ENCODE measurements around the gene ST6GAL2.

The ST6GAL2 gene

DNA sequence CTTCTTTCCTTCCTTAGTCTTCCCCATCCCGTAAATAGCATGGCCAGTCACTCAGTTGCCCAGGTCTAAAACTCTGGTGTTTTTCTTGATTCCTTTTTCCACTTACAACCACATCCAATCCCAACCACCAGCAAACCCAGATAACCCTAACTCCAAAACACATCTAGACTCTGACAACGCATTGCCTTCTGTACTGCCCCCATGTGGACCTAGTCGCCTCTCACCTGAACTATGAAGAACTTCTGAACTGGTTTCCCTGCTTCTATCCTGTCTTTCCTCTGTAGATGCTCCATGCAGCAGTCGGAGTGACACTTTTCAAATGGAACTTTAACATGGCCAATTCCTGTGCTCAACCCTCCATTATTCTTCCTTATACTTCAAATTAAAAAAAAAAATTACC lies 26.5 kb downstream of the ST6GAL2 start:
- DNase-seq, result no peak

DNA sequence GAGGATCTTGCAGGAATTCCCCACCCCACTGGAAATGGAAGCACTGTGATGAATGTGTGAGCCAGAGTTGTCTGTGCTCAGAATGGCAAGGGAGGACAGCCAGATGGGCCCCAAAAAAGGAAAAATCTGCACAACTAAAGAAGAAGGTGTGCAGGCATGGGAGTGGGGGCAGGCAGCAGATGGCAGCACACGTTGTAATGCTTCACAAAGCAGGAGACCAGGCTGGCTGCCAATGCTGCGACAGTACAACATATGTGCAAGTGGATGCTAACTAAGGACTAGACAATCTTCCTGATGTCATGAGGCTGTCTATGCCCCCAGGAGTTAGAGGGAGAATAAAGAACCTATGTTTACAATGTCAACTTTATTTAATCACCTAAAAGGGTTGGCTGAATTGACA lies 27.2 kb downstream of the ST6GAL2 start:
- no peak for DNase-seq

DNA sequence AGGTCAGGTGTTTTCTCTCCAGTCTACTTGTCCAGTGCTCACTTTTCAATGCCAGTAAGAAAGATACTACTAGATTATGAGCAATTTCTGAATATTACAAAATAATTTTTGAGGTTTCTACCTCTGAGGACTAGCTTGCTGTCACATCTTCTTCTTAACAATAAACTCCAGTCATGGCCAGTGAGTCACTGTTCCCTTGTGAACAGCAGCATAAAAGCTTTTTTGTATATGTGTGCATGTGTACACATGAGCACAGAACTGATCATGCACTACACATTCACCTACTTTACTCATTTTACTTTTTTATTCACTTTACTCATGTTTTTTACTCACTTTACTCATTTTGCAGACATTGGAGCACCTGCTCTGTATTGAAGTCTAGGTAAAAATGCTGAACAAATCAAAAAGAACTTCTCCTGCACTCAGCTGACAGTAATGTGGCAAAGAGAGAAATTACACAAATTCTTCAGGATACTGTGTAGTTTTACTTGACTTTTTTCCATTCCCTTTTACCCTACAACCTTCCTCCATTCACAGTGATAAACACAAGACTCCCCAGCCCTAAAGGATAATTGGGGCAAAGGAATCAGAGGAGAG lies 28.0 kb downstream of the ST6GAL2 start:
- DNase-seq, result no peak

DNA sequence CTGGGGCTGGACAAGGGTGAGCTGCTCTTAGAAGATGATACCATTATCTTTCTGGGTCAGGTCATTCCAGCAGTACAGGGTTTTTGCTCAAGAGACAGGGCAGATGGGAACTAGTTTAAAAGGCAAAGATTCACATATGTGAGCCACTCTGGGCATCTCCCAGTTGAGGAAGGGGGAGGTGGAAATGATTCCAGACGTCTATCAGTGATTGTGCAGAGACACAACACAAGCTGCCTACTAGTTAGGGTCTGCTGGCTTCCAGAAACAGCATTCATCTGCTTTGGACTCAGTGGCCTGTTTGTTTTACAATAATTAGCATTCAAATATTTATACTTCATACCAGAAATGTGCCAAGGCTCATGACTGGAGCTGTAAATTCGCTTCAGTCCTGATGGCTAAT lies 32.3 kb downstream of the ST6GAL2 start:
- DNase-seq, result no peak

DNA sequence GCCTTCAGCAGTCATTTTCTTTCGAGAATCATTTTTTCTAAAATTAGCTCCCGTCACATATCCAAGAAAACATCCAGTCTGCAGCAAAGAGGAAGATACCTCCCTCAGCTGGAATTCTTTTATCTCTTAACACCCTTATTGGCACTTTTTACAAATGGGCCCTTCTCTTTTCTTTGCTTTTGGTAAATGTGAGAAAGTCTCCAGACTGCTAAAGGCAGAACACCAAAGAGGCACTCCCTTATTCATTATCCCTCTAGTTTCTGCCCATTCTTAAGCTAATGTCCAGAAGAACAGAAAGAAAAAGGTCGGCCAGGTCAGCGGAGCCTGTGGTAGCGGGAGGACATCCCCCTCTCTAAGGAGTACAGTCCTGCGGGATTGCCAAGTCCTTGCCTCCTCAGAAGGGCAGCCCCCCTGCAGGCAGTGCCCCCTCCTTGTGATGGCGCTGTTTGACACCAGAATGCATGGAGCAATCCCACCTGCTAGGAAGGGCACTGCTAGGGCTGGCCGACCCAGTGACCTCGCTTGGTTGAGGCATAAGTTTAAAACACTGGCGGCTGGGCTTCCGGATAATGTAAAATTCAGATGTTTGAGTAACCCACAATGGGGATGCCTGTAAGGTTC lies 34.0 kb downstream of the ST6GAL2 start:
- DNase-seq, result no peak

DNA sequence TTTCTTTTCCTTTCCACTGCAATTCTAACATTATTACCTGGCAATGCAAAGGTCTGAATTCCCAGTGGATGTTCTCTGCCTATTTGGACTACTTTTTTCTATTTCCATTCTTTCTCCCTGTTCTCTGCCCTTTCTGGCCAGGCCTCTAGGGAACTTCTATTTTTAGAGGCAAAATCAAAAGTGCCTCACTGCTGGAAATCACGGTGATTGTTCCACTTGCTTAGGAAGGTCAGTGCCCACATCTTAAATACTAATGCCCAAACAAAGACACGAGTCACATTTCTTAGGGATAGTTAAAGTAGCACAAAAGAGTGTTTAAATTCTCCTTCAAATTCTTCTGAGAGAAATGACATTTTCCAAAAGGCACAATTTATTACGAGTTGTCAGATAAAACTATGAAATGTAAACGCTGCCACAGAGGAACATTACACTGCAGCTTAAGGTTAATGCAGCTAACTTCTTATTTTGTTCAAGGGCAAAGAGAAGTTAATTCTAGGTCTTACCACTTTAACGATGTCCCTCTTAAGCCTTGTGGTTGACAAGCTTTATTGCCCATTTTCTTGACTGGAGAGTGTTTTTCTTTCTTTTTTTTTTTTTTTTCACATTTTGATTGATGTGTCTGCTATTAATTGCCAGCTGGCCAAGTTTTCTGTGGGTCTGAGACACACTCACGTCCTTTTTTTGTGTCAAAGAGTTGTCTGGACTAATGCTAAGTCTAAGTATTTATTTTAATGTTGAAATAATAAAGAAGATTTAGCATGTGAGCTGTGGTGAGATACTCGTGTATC lies 34.7 kb downstream of the ST6GAL2 start:
- no peak for DNase-seq

DNA sequence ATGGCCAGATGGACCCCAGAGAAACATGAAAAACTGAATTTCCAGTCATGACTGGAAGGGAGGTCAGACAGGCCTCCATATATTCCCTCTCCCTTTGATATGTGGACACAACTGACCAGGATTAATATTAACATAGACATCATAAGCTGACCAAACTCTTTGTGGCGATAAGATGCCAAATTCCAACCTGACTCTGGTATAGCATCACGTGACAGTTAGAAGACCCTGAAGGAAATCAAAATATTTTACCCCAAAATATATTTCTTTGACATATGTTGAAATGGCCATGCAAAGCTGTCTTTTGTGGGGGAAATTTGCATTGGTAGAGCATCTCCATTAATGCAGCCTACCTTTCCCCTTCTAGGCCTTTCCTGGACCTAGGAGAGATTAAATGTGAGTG lies 36.7 kb downstream of the ST6GAL2 start:
- DNase-seq, result no peak

DNA sequence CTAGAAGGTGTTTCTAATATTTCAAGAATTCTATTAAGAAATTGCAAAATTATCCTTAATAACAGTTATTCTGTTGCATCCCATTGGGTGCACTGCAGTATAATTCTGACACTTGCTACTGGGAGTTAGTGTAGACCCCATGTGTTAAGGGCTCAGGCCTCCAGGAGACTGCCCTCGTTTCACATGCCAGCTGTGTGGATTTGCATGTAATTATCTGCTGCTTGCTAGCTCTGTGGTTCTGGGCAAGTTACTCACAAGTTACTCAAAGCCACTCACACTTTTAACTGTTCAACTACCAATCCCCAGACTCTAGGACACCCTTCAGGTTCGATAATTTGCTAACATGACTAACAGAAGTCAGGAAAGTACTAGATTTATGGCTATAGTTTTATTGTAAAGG lies 38.6 kb downstream of the ST6GAL2 start:
- DNase-seq, result no peak

DNA sequence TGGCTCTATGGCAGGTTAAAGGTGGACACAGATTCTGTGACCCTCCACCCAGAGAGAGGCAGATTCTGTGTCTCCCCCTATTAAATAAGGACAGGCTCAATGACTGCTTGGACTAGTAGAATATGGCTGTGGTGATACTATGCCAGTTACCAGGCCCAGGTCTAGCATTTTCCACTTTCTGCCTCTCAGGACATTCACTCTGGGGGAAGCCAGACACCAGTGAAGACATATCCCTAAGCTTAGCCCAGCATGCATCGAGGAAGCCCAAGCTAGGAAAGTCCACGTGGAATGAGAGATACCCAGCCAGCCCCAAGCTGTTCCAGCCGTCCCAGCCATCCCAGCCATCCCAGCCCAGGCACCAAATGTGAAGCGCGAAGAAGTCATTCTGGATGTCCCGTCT lies 40.3 kb downstream of the ST6GAL2 start:
- no peak for DNase-seq

DNA sequence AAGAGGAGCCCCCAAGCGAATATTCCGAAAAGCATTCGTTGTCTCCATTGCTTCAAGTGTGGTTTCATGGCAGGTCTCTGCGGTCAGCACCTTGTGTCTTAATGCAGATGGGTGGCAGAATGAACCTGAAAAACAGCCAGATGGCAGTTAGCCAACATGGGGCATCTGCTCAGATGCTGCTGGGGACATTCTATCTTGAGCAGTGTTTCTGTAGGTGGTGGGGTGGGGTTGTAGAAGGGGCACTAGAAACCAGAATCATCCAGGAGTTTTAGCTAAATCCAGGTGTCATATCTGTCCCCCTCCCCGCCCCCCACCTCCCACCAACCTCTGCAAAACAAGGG lies 42.1 kb downstream of the ST6GAL2 start:
- DNase-seq, result no peak

DNA sequence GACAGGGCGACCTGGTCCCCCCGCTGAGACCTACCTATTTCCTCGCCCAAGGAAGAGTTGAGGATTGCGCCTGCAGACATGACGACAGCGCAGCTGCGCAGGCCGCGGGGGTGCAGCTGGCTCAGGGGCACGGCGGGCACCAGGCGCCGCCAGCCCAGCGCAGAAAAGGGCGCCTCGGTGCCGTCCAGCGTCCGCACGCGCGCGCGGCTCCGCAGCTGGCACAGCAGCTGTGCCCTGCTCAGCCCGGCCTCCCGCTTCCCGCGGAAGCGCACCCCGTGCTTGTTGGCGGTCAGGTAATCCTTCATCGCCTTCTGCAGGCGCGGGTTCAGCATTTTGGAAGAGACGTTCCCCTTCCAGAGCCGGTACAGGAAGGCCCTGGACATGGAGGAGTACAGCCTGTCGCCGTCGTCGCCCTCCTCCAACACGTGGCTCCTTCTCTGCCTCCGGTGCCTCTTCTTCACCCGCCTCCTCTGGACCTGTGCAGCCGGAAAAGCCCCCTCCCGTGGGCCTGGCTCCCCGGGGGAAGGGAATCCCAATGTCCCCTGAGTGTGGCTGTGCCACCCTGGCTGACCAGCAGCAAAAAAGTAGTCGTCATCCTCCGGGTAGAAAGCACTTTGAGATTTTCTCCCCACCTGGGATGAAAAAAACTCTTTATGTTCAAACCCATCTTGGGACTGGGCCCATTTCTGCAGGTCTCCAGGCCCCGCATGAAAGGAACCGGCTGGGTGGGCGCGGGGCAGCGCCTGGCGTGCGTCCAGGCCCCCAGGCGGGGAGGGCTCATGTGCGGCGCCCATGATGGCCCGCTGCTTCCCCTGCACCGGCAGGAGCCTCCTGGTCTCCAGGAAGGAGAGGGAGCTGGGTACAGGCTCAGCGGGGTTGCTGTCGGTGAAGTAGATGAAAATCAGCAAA lies 42.7 kb downstream of the ST6GAL2 start:
- no peak for DNase-seq

DNA sequence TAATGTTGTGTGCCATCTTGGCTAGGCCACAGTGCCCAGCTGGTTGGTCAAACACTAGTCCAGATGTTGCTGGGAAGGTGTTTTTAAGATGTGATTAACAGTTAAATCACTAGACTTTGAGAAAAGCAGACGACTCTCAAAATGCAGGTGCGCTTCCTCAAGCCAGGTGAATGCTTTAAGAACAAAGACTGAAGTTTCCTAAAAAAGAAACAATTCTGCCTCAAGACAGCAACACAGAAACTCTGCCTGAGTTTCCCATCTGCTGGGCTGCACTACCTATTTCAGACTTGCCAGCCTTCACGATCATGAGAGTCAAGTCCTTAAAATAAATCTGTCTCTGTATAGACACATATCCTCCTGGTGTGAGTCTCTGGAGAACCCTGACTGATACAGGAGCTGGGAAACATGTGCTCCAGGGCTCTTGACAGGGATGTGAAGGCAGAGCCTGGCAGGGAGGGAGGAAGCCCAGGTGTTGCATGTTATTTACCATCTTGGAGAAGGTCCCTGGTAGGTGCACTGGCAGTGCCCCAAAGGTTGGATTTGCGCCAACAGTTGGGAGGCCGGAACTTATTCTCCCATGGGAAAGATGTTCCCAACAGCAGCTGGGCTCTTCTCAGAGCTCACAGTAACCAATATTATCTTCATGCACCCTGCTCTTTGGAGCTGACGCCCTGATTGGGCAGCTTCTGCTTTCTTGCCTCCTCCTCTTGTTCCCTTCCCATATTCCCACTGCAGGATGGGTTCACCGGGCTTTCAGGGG lies 43.9 kb downstream of the ST6GAL2 start:
- no peak for DNase-seq

DNA sequence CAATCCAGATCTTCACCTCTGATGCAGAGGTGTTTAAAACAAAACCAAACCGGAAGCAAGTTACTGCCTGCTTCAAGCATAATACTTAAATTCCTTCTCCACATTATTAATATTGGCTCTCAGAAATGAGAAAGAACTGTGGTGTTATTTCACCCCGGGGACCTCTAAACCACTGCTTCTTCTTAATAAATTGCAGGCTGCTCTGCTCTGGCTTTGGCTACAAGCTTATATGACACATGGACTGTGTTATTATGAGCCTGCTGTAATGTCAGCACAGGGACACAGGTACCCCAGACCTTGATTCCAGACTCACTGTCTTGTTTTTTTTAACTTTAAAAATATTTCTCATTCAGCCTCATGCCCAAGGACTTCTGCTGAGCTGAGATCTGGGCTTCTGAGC lies 45.1 kb downstream of the ST6GAL2 start:
- DNase-seq, result no peak

DNA sequence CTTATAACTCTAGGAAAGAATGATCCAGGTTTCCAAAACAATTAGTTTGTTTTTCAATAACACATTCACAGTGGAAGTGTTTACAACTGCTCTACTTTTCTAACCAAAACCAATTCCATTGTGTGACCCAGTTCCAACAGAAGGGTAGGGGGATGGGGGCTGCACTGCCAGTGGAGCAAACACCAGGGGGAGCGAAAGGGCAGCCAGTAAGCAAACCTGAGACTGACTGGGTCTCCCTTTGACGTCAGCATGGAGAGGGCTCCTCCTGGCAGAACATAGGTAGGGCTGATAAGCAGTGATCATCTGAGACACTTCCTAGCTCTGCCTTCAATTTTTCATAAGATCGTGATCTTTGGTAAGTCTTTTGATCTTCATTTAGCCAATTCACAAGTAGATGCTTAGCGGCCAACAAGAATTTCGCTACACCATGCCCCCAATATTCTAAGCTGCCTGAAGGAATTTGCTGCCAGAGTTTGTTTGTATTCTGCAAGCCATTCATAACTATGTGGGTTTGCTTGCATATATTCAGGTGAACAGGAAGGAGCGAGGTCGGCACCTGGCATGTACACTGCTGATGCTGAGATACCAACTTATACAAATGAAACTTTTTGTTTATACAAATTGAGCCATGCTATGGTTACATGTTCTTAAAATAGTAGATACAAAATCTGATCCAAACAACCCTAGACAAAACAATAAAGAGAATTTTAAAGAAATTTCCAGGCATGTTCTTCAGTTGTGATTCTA lies 45.9 kb downstream of the ST6GAL2 start:
- DNase-seq, result no peak

DNA sequence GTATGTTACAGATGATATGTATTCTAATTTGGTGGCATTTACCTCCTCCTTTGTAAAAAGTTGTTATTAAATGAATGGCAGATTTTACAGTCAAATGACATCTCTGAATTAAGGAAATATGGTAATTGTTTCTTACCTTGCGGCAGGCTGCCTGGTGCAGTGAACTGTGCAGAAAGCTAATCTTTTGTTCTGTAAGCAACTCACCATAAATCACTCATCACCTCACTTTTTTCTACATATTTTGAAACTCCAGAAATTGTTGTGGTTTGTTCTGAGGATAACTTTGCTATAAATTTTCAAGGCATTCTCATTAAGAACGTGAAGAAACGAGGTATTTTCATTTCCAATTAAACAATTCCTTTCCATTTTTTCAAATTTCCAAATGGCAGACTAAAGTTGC lies 52.7 kb downstream of the ST6GAL2 start:
- DNase-seq, result no peak

DNA sequence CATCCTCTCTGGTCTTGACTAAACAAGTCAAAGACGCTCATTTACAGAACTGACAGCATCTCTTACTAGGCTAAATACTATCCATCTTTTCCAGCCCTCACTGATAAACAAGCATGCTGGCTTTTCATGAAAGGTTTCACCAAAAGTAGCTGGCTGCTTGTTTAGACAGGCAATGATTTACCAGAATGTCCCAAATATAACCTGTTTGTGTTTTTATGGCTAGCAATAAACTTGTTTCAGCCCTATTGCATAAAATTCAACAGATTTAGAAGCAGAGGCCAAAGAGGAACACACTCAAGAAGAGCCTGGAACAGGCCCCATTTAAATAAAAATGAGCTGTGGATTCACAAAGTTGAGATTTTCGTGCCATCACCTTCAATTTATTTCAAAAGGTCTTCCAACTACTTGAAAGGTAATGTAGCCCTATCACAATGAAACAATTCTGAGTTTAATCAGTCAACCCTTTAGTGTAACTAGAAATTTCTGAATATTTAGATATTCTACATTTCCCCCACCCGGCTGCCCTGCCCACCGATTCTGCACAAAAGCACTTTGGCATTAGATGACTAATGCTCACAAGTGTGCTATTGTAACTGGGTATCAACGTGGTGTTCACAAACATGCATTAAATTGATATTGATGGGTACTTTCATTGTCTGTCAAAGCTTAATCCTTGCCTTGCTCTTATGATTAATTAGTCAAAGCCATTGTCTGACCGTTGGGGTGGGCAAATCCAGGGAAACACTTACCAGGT lies 54.0 kb downstream of the ST6GAL2 start:
- DNase-seq, result no peak

DNA sequence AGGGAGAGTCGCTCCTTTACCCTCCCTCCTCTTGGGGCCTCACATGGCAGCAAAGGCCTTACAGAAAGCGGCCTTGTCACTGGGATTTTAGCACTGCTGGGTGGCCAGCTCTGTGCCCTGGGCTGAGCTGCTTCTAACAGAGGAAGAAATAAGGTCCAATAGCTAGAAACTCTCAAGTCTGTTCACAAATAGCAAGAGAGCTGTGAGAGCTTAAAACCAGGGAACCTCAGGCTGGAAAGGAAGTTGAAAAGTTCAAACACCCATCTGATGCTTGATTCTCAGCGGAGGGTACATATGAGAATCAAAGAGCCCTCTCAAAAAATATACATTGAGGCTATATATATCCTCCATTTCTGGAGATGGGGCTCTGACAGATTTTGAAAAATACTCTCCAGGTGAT lies 54.7 kb downstream of the ST6GAL2 start:
- no peak for DNase-seq

DNA sequence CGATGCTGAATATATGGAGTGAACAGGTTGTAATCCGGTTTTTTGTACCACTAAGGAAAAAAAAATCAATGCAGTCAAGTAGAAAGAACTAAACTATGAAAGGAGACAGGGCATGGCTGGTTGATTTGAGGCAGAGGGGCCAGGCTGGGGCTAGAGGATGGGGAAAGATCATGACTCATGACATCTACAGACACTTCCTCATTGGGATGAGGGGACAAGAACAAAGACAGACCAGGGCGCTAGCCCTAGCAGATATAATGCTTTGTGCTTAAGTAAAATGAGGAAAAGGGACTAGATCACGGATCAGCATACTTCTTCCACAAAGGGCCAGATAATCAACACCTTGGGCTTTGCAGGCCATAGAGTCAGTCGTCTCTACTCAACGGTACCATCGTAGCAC lies 55.8 kb downstream of the ST6GAL2 start:
- no peak for DNase-seq

DNA sequence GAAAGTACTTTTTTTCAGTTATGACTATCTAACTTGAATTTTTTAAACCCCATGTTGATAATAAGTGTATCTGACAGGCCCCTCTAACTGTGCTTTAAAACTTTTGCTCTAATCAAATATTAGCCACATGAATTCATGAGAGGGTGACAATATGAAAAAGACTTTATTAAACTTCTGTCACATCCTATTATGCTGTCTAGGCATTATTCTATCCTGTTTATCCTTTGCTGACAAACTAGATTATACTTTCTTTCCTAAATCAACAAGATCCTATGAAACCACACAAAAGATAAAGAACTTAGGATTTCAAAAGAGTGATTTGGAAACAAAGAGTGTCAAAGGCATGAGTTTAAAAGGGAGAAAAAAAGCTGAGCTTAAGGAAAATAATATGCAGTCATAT lies 57.8 kb downstream of the ST6GAL2 start:
- no peak for DNase-seq

DNA sequence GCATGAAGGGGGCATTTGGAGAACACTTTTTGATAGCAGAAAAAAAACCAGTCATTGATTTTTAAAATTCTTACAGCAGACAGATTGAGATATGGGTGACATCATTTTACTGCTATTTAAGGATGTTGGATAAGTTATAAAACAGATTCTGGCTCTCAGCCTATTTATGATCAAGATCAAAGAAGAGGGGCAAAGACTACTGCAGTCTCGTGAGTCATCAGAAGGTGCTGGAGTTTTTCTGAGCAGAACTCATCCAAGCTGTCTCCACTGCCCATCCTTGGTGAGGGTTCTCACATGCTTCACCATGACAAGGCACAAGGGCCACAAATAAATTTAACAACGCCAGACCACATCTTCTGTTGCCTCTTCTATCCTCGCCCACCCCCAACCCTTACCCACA lies 58.8 kb downstream of the ST6GAL2 start:
- DNase-seq, result no peak

DNA sequence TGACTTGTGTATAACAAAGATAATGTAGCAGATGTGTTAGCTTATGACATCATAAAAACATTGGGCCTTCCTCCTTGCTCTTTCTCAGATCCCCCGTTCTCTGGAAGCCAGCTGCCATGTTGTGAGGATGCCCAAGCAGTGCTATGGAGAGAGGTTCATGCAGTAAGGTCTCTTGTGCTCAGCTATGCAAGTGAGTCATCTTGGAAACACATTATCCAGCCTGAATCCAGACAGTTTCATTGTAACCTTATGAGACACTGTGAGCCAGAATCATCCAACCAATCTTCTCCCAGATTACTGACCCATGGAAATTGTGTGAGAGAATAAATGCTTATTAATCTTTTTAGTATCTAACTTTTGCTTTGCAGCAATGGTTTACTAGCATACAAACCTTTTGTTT lies 60.8 kb downstream of the ST6GAL2 start:
- DNase-seq, result no peak
